GM10248 (cell line): ENCODE measurements around the gene MRPL53.

Experiments used
- CTCF ChIA-PET: fragments of 300-600 bp; sonication (Branson Sonifier 250); formaldehyde crosslinking; extraction: SDS; loops from one replicate; lab custom pipeline; 2021; ENCODE audit warnings: antibody characterized with exemption; lab: Yijun Ruan, JAX
- POLR2A ChIA-PET: fragments of 350-650 bp; sonication (Branson Sonifier 250); formaldehyde crosslinking; extraction: SDS; loops from one replicate; lab custom pipeline; 2020; ENCODE audit warnings: antibody characterized with exemption; lab: Yijun Ruan, JAX
- DNase-seq: peaks from one replicate; pipeline ENCODE4 v3.0.0; 2012; ENCODE audit errors: extremely low spot score
- CTCF ChIP-seq: IDR thresholded peaks from 2 replicates; pipeline ENCODE4 v1.5.1; 2012; ENCODE audit warnings: mild to moderate bottlenecking, low read depth; ENCODE audit errors: extremely low read depth, missing control alignments, control extremely low read depth

MRPL53 gene

GRCh38 chr2:74458938-74459363, 13.5 kb downstream of the MRPL53 start:
- ChIA-PET CTCF (interaction anchor here (0.9 to 4.5 kb wide), 5 partner anchors 8 to 129 kb away, joined by 3 to 29 read pairs (median 5); partner anchors contain the start of genes AUP1, CCDC142, HTRA2 and MRPL53), POLR2A (interaction anchor here (1.0 to 1.7 kb wide), 8 partner anchors 8 to 72 kb away, joined by 3 to 8 read pairs (median 6); partner anchors contain the start of genes AUP1, HTRA2 and MRPL53)
- no peak for DNase-seq
- no peak for TF ChIP-seq CTCF

- DNase-seq = peak; percentile 95
- CTCF ChIA-PET = interaction anchor here (0.9 to 4.5 kb wide), 7 partner anchors 9 to 129 kb away, joined by 3 to 29 read pairs (median 4); partner anchors contain the start of genes AUP1, CCDC142, HTRA2 and MRPL53
- TF ChIP-seq CTCF = no peak
- POLR2A ChIA-PET = interaction anchor here (1.0 to 1.7 kb wide), 10 partner anchors 9 to 72 kb away, joined by 3 to 8 read pairs (median 4); partner anchors contain the start of genes AUP1, HTRA2 and MRPL53
Observed at GRCh38 chr2:74458132-74458937, 14.1 kb downstream of the MRPL53 start, which contains the start of gene WBP1. TSS of gene WBP1 (plus strand) at chr2:74458438. CDS start at chr2:74458603, 165 bp downstream.

- ChIA-PET POLR2A (interaction anchor here (0.6 to 1.7 kb wide), 10 partner anchors 9 to 73 kb away, joined by 3 to 8 read pairs (median 6); partner anchors contain the start of genes AUP1, HTRA2 and MRPL53), CTCF (interaction anchor here (1.0 to 4.5 kb wide), 7 partner anchors 16 to 130 kb away, joined by 3 to 29 read pairs (median 4); partner anchors contain the start of genes AUP1, CCDC142, HTRA2 and MRPL53)
- DNase-seq = peak; percentile 80
- no peak for TF ChIP-seq CTCF
Observed at GRCh38 chr2:74457549-74458131, 14.8 kb downstream of the MRPL53 start.

- CTCF ChIA-PET = interaction anchor here (1.0 to 4.5 kb wide), 6 partner anchors 17 to 128 kb away, joined by 3 to 29 read pairs (median 5); partner anchors contain the start of genes CCDC142, MRPL53 and TTC31
- no peak for TF ChIP-seq CTCF
- no peak for DNase-seq
- POLR2A ChIA-PET = interaction anchor here (0.6 to 1.7 kb wide), 4 partner anchors 10 to 74 kb away, joined by 3 to 8 read pairs (median 6); partner anchors contain the start of genes AUP1 and HTRA2
Observed at GRCh38 chr2:74457129-74457548, 15.3 kb downstream of the MRPL53 start.

GRCh38 chr2:74454654-74455511, 17.6 kb downstream of the MRPL53 start, which contains the start of gene INO80B:
TSS of gene INO80B (plus strand) at chr2:74455087. CDS start at chr2:74455117, 30 bp downstream.
- POLR2A ChIA-PET = interaction anchor here (0.9 to 1.1 kb wide), 3 partner anchors 14 to 49 kb away, joined by 3 to 6 read pairs (median 3); partner anchors contain the start of gene CCDC142

More at GRCh38 chr2:74454654-74455511, 17.6 kb downstream of the MRPL53 start, which contains the start of gene INO80B:
- CTCF ChIA-PET = interaction anchor here (0.7 to 4.5 kb wide), 10 partner anchors 10 to 131 kb away, joined by 3 to 26 read pairs (median 8); partner anchors contain the start of genes CCDC142, MOGS, MRPL53 and TTC31
- no peak for TF ChIP-seq CTCF
- peak; percentile 85 for DNase-seq
